Neuronal stem cell (in vitro differentiated cells): ENCODE measurements around the gene PDGFD.

Experiments used
- DNase-seq: peaks from one replicate; pipeline ENCODE4 v3.0.0-alpha.2; 2013; ENCODE audit warnings: low spot score
- H2AFZ ChIP-seq: one replicate; pipeline ENCODE4 v1.6.1; 2013; ENCODE audit warnings: mild to moderate bottlenecking, low read length, inconsistent platforms
- H2AK5ac ChIP-seq: 2 replicates; pipeline ENCODE4 v1.6.1; 2013; ENCODE audit warnings: low read depth, mild to moderate bottlenecking, inconsistent platforms, low read length, moderate library complexity, mixed read lengths
- H2BK120ac ChIP-seq: 2 replicates; pipeline ENCODE4 v1.6.1; 2013; ENCODE audit warnings: low read depth, mild to moderate bottlenecking, inconsistent platforms, low read length, moderate library complexity, mixed read lengths
- H2BK12ac ChIP-seq: one replicate; pipeline ENCODE4 v1.6.1; 2013; ENCODE audit warnings: low read length, inconsistent platforms
- H2BK15ac ChIP-seq: 2 replicates; pipeline ENCODE4 v1.6.1; 2013; ENCODE audit warnings: mild to moderate bottlenecking, low read length, inconsistent platforms, mixed read lengths
- H2BK5ac ChIP-seq: one replicate; pipeline ENCODE4 v1.6.1; 2013; ENCODE audit warnings: inconsistent platforms, mild to moderate bottlenecking, low read length, moderate library complexity
- H3K14ac ChIP-seq: one replicate; pipeline ENCODE4 v1.6.1; 2013; ENCODE audit warnings: low read length, inconsistent platforms
- H3K18ac ChIP-seq: 2 replicates; pipeline ENCODE4 v1.6.1; 2013; ENCODE audit warnings: low read length, inconsistent platforms
- H3K23ac ChIP-seq: 2 replicates; pipeline ENCODE4 v1.6.1; 2013; ENCODE audit warnings: low read depth, mild to moderate bottlenecking, mixed read lengths, low read length, inconsistent platforms; ENCODE audit not compliant: poor library complexity
- H3K27ac ChIP-seq: replicated peaks from 3 replicates; pipeline ENCODE4 v1.5.1; 2013; ENCODE audit warnings: low read length, inconsistent platforms
- H3K27me3 ChIP-seq, 3 experiments: 2 replicates each; pipeline ENCODE4 v1.6.1; 2013; ENCODE audit warnings: low read length in 3 of 3, mild to moderate bottlenecking in 2 of 3, inconsistent platforms in 1 of 3, low read depth in 1 of 3, mixed read lengths in 1 of 3, moderate library complexity in 1 of 3; ENCODE audit not compliant: control insufficient read depth in 3 of 3, insufficient read depth in 3 of 3
- H3K36me3 ChIP-seq, 2 donors: replicated peaks in 1 of 2; 2 replicates each; pipeline ENCODE4 v1.6.1; 2013; ENCODE audit warnings: low read length in 2 of 2; ENCODE audit not compliant: control insufficient read depth in 2 of 2, insufficient read depth in 2 of 2
- H3K4ac ChIP-seq: 2 replicates; pipeline ENCODE4 v1.6.1; 2013; ENCODE audit warnings: inconsistent platforms, mild to moderate bottlenecking, low read length, moderate library complexity
- H3K4me1 ChIP-seq, 2 donors: 1 replicate in 1 of 2; 2 replicates in 1 of 2; pipeline ENCODE4 v1.6.1; 2013; ENCODE audit warnings: low read length in 2 of 2, low read depth in 1 of 2; ENCODE audit not compliant: control insufficient read depth in 2 of 2, insufficient read depth in 1 of 2
- H3K4me2 ChIP-seq: one replicate; pipeline ENCODE4 v1.6.1; 2013; ENCODE audit warnings: mild to moderate bottlenecking, low read length, inconsistent platforms; ENCODE audit not compliant: insufficient read depth, poor library complexity, severe bottlenecking
- H3K4me3 ChIP-seq, 2 donors: 2 replicates each; pipeline ENCODE4 v1.5.1; 2013; ENCODE audit warnings: low read length in 2 of 2, mild to moderate bottlenecking in 2 of 2, inconsistent platforms in 1 of 2, moderate library complexity in 1 of 2
- H3K79me1 ChIP-seq: one replicate; pipeline ENCODE4 v1.6.1; 2013; ENCODE audit warnings: low read depth, mild to moderate bottlenecking, inconsistent platforms, low read length, moderate library complexity
- H3K9ac ChIP-seq: one replicate; pipeline ENCODE4 v1.6.1; 2013; ENCODE audit warnings: mild to moderate bottlenecking, low read depth, low read length, inconsistent platforms; ENCODE audit not compliant: poor library complexity
- H3K9me3 ChIP-seq, 2 donors: replicated peaks in 1 of 2; 2 replicates each; pipeline versions ENCODE3 to v1.6.1; 2013; ENCODE audit warnings: low read length in 2 of 2, mild to moderate bottlenecking in 2 of 2, inconsistent platforms in 1 of 2, low read depth in 1 of 2, mixed read lengths in 1 of 2, moderate library complexity in 1 of 2; ENCODE audit not compliant: control insufficient read depth in 2 of 2, insufficient read depth in 1 of 2
- H4K8ac ChIP-seq: one replicate; pipeline ENCODE4 v1.6.1; 2013; ENCODE audit warnings: low read depth, mild to moderate bottlenecking, inconsistent platforms, low read length, moderate library complexity
- H4K91ac ChIP-seq: one replicate; pipeline ENCODE4 v1.6.1; 2013; ENCODE audit warnings: low read length, low read depth, mild to moderate bottlenecking, inconsistent platforms; ENCODE audit not compliant: poor library complexity
- WGBS, 2 donors: extraction: QIAGEN DNeasy Blood & Tissue Kit; methylation state at CpG; one replicate each; pipeline ENCODE4 v1.1.7; 2013; ENCODE audit warnings: missing lambda C conversion rate in 2 of 2, mixed read lengths in 1 of 2; ENCODE audit not compliant: insufficient read length in 2 of 2, insufficient replicate concordance in 1 of 2; ENCODE audit errors: extremely low coverage in 2 of 2; 5-methylcytosine and 5-hydroxymethylcytosine counted together

The PDGFD gene

GRCh38 chr11:103862802-103863174 lies 301.2 kb downstream of the PDGFD start:
- H2AK5ac ChIP-seq: no peak overlapping the region
- no peaks in the 10 kb centered on the region for H3K9me3 ChIP-seq
- no CpG with 5 or more reads among the region's 3 CpGs for WGBS, 2 donors
- H3K4me2 ChIP-seq: no peak overlapping the region
- H2BK12ac ChIP-seq: no peak overlapping the region
- no peak overlapping the region for H2AFZ ChIP-seq
- no peak overlapping the region for H3K18ac ChIP-seq
- no peak overlapping the region for H2BK5ac ChIP-seq
- no peaks in the 10 kb centered on the region for H3K79me1 ChIP-seq
- H2BK15ac ChIP-seq: no peak overlapping the region
- H3K9ac ChIP-seq: no peak overlapping the region
- no peak overlapping the region for H3K27ac ChIP-seq
- H3K4me1 ChIP-seq: peaks cover 0 to 6% of the 10 kb centered on the region in 2 donors
- no peak overlapping the region for H4K8ac ChIP-seq
- H3K36me3 ChIP-seq: no peaks in the 10 kb centered on the region
- no peaks in the 10 kb centered on the region for H3K27me3 ChIP-seq
- DNase-seq: no peak
- H3K4me3 ChIP-seq: no peak overlapping the region
- no peak overlapping the region for H3K23ac ChIP-seq
- no peak overlapping the region for H2BK120ac ChIP-seq
- H3K4ac ChIP-seq: no peak overlapping the region
- no peak overlapping the region for H4K91ac ChIP-seq
- H3K14ac ChIP-seq: no peak overlapping the region

GRCh38 chr11:103862094-103862801 lies 301.7 kb downstream of the PDGFD start:
- no peak overlapping the region for H3K4ac ChIP-seq
- no peaks in the 10 kb centered on the region for H3K27me3 ChIP-seq
- H3K18ac ChIP-seq: no peak overlapping the region
- no peaks in the 10 kb centered on the region for H3K36me3 ChIP-seq
- no peak overlapping the region for H4K8ac ChIP-seq
- H2BK120ac ChIP-seq: no peak overlapping the region
- H2BK15ac ChIP-seq: no peak overlapping the region
- no peak overlapping the region for H3K14ac ChIP-seq
- no CpG with 5 or more reads among the region's 9 CpGs for WGBS, 2 donors
- no peak overlapping the region for H3K4me2 ChIP-seq
- no peak overlapping the region for H3K23ac ChIP-seq
- no peak overlapping the region for H3K9ac ChIP-seq
- no peak overlapping the region for H2BK12ac ChIP-seq
- H2BK5ac ChIP-seq: no peak overlapping the region
- no peaks in the 10 kb centered on the region for H3K79me1 ChIP-seq
- peak overlapping the region; percentile 44 for H2AFZ ChIP-seq
- H4K91ac ChIP-seq: no peak overlapping the region
- H3K9me3 ChIP-seq: no peaks in the 10 kb centered on the region
- H3K4me1 ChIP-seq: peaks cover 0 to 6% of the 10 kb centered on the region in 2 donors
- no peak for DNase-seq
- no peak overlapping the region for H3K27ac ChIP-seq
- H2AK5ac ChIP-seq: no peak overlapping the region
- no peak overlapping the region for H3K4me3 ChIP-seq
